GM12878 (cell line): ENCODE data around the gene HACE1.

Source experiments
- NFXL1 ChIP-seq: fragments of 450-650 bp; IDR thresholded peaks from 2 replicates; pipeline ENCODE4 v1.6.1; 2017; ENCODE audit warnings: antibody characterized with exemption, mild to moderate bottlenecking, borderline replicate concordance
- TF ChIP-seq, protein P1 (sequence below), 3 experiments: IDR thresholded peaks in 2 of 3; conservative IDR thresholded peaks in 1 of 3; 2 replicates each; pipeline ENCODE4 v1.5.1; 2011; ENCODE audit warnings: low read depth in 3 of 3, low read length in 3 of 3, mild to moderate bottlenecking in 3 of 3, control low read depth in 2 of 3, moderate library complexity in 2 of 3, inconsistent platforms in 1 of 3, mixed read lengths in 1 of 3; ENCODE audit not compliant: control insufficient read depth in 2 of 3, insufficient read depth in 1 of 3; ENCODE audit errors: extremely low read depth in 1 of 3
- TF ChIP-seq, protein P2 (sequence below): IDR thresholded peaks from 2 replicates; pipeline ENCODE4 v1.6.1; 2011; ENCODE audit warnings: low read depth, mild to moderate bottlenecking, low read length, moderate library complexity, borderline replicate concordance; ENCODE audit errors: extremely low read depth
- TF ChIP-seq, protein P3 (sequence below): IDR thresholded peaks from 2 replicates; pipeline ENCODE4 v1.6.1; 2012; ENCODE audit warnings: low read length, inconsistent platforms

DNA sequence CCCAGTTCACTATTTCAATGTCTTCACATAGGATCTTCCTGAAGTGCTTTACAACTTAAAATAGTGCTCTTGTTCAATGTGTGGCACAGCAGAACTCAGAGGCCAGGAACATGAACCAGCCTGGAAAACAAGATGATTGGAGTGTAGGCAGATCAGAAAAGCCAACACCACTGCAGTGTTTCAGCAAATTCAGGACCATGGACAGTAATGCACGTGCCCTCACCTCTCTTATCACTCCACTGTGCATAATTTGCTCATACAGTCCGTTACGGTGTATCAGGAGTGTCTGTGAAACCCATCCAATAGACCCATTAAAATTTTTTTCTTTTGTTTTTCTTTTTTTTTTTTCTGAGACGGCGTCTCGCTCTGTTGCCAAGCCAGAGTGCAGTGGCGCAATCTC is 27.6 kb upstream of the HACE1 start:
- TF ChIP-seq, protein P1, sequence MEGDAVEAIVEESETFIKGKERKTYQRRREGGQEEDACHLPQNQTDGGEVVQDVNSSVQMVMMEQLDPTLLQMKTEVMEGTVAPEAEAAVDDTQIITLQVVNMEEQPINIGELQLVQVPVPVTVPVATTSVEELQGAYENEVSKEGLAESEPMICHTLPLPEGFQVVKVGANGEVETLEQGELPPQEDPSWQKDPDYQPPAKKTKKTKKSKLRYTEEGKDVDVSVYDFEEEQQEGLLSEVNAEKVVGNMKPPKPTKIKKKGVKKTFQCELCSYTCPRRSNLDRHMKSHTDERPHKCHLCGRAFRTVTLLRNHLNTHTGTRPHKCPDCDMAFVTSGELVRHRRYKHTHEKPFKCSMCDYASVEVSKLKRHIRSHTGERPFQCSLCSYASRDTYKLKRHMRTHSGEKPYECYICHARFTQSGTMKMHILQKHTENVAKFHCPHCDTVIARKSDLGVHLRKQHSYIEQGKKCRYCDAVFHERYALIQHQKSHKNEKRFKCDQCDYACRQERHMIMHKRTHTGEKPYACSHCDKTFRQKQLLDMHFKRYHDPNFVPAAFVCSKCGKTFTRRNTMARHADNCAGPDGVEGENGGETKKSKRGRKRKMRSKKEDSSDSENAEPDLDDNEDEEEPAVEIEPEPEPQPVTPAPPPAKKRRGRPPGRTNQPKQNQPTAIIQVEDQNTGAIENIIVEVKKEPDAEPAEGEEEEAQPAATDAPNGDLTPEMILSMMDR (IDR thresholded peaks at IDR 0.05 in 2 of 3, conservative IDR thresholded peaks at IDR 0.05 in 1 of 3; ENCODE audit: control insufficient read depth in 2 of 3, extremely low read depth in 1 of 3, insufficient read depth in 1 of 3, low read depth in 3 of 3, low read length in 3 of 3), result no peak
- TF ChIP-seq, protein P2, sequence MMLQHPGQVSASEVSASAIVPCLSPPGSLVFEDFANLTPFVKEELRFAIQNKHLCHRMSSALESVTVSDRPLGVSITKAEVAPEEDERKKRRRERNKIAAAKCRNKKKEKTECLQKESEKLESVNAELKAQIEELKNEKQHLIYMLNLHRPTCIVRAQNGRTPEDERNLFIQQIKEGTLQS, result no peak
- TF ChIP-seq, protein P3, sequence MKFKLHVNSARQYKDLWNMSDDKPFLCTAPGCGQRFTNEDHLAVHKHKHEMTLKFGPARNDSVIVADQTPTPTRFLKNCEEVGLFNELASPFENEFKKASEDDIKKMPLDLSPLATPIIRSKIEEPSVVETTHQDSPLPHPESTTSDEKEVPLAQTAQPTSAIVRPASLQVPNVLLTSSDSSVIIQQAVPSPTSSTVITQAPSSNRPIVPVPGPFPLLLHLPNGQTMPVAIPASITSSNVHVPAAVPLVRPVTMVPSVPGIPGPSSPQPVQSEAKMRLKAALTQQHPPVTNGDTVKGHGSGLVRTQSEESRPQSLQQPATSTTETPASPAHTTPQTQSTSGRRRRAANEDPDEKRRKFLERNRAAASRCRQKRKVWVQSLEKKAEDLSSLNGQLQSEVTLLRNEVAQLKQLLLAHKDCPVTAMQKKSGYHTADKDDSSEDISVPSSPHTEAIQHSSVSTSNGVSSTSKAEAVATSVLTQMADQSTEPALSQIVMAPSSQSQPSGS, result no peak
- no peak for TF ChIP-seq NFXL1
